HG03565 (cell line): Measurements from ENCODE around the gene GPR37.

Source experiments
- ATAC-seq: cut with Tn5 transposase; IDR thresholded peaks from one replicate; pipeline ENCODE4 v1.9.1; 2021; ENCODE audit warnings: mild to moderate bottlenecking, moderate library complexity; ENCODE audit not compliant: unreplicated experiment

GPR37 gene

DNA sequence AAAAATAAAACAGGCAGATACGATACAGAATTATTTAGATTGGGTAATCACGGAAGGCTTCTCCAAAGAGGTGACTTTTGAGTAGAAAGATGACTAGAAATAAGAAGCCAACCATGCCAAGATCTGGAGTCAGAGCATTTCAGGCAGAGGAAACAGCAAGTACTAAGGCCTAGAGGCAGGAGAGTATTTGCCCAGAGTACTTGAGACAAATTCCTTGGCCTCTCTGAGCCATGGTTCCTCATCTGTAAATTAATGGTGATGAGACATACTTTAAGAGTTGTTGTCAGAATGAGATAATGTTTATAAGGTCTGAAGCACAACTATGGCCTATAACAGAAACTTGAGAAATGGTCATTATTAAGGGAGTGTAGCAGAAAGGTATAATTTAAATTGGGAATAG, 15.8 kb upstream of the GPR37 start:
- ATAC-seq: no peak

DNA sequence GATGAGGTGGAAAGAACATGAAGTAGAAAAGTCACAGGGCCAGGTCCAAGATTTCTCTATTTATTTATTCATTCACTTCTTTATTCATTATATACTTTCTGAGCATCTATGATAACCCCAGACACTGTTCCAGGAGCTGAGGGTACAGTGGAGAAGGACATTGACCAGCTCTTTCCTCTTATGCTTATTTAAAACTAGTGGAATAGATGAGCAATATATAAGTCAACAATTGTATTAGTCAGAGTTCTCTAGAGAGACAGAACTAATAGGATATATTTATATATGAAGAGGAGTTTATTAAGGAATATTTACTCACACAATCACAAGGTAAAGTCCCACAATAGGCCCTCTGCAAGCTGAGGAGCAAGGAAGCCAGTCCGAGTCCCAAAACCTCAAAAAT, 15.0 kb upstream of the GPR37 start:
- ATAC-seq: no peak

DNA sequence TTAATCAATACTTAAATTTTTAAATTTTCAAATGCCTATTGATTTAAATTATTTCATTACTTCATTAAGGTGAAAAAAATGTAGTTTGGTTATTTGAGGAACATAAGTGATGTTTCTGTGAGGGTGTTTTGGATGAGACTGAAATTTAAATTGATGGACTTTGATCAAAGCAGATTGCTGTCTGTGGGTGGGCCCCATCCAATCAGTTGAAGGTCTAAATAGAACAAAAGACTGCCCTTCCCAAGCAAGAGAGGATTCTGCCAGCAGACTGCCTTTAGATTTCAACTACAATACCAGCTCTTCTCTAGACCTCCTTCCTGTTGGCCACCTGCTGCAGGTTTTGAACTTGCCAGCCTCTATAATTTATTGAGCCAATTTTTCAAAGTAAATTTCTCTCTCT, 14.5 kb upstream of the GPR37 start:
- no peak for ATAC-seq

DNA sequence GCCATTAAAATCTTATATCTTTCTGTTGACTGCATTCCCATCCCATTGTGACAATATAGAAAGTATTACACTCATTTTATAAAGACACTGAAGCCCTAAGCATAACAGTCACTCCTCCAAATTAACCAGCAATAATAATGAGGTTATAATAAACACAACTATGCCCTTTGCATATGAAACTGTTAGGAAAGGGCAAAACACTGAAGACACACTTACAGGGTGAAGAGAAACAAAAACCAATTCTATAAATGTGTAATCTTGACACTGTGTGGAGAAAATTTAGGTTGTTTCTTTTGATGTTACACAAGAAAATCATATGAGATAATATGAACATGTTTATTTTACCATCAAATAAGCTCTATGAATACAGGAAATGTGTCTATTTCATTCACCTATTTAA, 14.0 kb upstream of the GPR37 start:
- ATAC-seq: no peak

DNA sequence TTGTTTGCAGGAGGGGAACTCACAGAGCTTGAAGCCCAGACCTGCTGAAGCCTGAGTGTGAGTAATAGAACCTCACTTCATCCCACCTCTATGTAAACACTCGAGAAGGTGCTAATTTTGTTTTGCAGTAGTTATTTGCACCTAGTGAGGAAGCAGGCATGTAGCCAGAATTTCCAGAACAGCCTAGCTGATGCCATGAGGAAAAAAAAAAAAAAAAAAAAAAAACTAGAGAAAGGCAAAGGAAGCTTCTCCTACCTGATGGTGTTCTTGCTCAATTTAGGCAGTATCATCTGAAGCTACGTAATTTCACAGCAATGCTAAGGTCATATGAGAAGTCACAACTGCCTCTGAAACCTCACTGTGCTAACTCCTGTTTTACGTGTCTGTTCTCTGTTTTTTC, 13.6 kb upstream of the GPR37 start:
- no peak for ATAC-seq

DNA sequence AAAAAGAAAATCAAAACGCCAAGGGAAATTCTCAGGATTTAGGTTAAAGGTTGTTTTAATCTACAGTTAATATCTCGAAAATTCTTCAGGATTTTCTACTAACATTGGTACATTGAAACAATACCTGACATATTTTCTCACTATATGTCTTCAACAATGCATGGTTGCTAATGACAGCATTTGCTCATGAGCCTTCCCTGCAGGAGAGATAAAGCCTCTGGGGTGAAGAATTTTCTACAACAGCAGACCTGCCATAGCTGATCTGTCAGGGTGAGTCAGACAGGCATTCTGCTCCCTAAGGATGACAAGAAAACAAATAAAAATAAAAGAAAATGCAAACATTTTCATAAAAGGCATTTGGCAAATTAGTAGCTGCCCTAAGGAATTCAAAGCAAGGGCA, 11.7 kb upstream of the GPR37 start:
- ATAC-seq: no peak

DNA sequence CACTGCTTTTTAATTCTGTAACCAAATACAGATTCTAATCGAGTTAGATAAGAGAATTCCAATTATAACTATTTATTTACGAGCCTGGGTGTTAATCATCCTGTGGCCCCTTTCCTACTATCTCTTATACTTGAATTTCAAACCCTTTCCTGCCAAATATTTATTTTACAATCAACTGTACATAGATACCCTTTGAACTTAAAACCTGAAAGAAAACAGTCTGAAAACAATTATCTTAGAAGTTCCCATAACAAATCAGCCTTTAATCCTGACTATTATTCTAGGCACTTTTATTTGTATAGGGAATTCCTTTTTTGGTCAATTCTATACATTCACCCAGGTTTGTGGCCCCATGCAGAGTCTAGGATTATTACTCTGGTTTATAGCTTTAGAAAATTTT, 10.6 kb upstream of the GPR37 start:
- ATAC-seq: no peak

DNA sequence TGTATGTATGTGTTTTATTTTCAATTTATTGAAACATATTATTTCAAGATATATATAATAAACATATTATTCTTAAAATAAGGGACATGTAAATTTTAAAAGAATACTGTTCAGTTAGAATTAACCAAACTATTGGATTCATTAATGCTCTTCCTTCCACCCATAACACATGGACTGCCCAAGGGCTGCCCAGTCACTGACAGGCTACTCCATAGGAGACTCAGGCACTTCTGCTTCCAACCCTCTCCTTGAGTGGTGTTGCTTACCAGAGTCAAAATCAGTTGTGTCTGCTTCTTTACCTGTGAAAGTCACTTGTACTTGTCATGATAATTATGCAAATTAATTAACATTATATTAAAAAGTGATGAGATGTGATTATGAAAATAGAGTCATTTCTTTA, 9.8 kb upstream of the GPR37 start:
- no peak for ATAC-seq

DNA sequence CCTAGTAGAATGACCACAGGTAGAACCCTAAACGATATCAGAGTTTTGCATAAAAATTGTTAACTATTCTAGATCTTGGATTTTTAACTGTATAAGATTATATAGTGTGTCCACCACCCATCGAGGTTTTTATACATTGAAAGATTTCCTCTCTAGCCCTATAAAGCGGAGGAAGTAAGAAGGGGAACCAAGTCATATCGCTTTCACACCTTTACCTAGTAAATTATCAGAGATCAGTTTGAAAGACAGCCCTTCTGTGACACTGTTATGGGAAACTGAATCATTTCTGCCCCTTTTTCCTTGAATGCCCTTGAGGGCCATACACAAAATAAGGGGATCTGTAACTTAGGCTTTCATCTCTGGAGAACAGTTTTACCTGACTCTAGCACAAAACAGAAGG, 8.3 kb upstream of the GPR37 start:
- no peak for ATAC-seq

DNA sequence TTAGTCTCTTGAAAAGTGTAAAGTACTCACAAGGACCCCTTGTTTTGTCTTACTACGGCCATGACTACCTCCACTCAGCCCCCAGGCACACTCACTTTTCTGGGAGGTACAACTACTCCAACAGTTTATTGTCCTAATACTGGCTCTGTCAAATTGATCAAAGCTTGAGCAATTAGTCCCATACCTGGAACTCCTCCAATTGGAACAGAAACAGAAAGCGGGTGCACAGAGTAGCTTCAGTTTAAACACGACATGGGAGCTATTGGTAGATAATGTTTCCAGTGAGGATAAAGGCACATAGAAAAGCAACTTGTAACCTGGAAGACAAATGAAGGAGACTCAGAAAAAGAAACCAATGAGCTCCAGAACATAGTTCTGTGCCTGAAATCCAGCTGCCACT, 7.7 kb upstream of the GPR37 start:
- no peak for ATAC-seq

DNA sequence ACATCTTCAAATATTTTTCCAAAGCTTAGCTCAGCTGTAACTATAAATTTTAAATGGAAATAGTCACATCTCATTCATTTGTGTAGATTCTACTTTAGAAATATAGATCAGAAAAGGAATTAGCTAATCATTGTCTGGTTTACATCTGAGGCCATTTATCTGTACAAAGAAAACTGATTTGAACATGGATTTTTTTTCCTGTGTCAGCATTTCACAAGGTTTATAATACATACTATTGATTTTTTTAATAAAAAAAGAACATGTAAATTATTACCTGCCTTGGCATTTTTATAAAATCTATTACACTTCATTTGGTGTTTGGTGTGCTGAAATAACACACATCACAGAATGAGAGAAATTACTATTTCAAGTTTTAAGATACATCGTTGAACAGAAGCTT, 3.5 kb upstream of the GPR37 start:
- ATAC-seq: no peak

DNA sequence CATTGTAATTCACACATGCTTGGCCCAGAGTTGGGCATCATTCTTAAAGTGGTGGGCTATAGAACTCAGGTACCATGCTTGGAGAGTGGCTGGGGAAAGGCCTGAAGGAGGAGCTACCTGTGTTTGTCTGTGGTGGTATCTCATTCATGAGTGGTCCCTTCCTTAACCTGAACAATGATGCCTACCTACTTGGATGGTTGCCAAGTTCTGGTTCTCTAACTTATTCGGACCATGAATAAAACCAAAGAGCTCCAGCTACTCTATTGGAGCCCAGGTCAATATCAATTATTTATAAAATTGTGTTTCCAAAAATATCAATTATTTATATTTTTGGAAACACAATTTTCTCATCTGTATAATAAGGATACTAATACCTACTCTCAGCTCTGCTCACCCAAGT, 2.9 kb upstream of the GPR37 start:
- ATAC-seq: no peak

DNA sequence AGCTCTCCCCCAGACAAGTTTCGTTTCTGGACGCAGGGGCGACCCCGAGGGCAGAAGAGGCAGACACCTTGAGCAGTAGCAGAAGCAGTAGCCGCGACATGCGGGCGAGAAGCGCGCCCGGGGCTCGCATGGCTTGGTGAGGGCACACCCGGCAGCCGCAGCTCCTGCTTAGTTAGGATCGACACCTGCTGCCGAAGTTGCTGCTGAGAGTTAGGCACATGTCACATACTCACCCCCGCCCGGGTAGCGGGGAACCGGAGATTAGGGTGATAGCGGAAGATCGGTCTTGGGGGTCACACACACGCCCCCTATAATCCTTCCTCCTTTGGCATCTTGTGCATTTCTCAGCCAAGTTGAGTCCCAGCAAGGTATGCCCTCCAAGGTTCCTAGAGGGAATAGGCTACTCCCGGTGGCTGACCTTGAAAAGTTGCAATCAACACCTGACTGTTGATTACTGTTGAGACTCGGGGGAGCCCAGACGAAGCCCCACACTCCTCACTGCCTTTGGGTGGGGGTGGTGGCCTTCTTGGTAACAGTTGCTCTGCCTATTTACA, 668 bp downstream of the GPR37 start:
- ATAC-seq: no peak

DNA sequence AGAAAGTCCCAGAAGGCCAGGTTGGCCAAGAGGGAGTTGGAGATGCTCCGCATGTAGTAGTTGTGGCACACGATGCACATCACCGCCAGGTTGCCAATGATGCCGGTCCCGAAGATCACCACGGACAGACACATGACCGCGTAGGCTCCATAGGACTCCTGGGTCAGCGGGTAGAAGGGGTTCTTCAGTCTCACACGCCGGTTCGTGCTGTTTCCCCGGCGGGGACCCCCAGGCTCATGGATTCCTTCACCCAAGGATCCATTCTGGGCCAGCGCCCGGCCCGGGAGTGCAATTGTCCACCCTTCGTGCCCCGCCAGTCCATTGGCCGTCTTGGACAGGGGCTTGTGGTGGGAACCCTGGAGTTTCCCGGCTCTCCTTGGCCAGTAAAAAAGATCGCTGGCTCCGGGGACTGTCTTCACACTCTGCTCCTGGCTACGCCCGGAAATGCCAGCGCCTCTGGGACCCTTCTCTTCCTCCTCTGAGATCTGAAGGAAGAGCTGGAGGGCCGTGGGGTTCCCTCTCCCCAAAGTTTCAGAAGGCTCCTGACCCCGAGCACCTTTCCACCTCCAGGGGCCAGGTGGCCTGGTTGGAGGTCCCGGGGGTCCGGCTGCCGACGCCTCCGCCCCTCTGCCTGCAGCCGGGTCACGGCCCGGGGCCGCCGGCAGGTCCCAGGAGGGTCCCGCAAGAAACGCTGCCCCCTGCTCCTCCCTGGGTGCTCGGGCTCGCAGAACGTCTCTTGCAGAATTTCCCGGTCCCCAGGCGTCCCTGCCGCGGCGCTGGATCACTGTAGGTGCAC, 1.3 kb downstream of the GPR37 start:
- no peak for ATAC-seq

DNA sequence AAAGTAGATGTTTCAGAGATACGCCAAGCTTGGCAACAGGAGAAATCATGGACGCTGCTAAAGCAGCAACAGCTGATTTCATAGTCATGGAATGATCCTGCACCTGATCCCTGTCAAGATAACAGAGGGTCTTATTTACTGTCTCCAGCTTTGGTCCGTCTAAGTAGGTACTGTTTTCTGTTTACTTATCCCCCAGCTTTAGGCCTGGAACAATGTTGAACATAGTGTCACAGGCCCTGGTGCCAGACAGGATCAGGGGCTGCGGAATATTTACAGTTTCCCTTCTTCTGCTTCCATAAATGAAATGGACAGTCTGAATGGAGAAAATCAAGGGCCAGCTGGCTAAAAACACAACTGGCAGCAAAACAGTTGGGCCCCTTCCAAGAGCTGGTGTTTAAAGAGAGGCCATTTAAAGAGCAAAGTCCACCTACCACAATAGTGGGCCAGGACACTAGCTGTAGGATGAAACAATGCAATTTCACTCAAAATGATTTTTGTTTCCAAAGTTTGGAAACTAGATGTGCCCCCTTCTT, 2.9 kb downstream of the GPR37 start:
- ATAC-seq: no peak

DNA sequence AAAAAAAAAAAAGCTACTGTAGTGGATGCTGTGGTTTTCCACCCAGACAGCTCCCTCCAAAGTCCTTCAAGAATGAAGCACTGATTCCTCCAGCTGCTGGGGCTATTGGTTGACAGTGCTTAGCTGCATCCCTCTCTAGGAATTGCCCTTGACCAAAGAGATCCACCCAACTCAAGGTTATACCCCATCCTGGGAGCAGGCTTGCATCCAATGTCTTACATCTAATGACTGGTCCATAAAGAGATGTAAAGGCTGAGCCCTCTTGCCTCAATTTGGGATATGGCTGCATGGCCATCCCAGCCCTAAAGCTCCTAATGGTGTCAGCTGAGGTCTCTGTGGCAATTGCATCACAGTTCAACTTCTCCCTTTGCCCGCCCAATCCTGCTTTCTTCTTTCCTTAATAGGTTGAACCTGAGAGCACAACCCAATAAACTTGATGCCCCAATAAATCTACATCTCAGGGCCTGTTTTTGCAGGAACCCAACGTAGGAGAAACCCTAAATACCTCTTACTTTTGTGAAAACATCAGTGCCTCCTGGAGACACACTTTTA, 4.4 kb downstream of the GPR37 start:
- ATAC-seq: no peak

DNA sequence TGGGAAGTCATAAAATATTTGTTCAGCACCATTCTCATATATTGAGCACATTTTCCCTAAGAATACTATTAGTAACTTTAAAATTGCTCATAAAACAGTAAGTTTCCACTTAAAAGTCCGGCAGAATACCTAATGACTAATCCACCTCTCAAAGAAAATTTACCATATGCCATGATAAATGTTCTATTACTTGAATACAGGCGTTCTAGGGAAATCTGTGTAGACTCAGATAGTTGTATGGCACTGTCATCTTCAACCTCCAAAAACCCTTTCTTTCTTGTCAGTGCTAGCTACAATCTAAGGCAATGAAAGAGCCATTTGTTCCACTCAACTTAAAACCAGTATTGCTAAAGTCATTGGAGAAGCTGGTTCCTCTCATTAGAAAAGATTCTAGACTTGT, 7.3 kb downstream of the GPR37 start:
- no peak for ATAC-seq

DNA sequence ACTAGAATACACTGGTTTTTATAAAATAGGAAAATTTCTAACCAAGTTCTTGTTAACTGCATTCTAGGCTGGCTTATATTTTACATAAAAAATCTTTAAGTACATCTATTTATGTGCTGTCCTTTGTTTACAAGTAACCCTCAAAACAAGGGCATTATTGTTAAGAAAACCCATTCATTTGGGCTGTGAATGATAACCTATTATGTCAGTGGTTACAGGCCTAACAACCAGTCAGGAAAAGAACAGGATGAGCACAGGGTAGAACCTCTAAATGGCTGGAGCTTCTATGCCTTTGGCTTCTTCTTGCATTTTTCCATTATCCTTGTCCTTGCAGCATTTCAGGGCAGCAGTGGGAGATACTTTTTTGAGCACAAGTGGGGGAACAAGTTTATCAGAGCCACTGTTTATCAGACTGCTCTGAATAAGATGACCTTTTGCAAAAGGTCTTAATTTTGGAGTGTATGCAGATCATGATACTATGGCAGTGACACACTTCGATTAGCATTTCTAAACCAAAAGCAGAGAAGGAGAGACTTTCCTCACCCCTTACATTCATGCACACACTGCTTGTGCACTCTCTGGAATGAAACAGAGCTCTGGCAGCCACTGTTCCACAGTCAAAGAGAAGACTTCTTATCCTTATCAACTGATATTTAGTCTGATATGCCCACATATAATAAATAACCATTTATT, 10.9 kb downstream of the GPR37 start:
- no peak for ATAC-seq

DNA sequence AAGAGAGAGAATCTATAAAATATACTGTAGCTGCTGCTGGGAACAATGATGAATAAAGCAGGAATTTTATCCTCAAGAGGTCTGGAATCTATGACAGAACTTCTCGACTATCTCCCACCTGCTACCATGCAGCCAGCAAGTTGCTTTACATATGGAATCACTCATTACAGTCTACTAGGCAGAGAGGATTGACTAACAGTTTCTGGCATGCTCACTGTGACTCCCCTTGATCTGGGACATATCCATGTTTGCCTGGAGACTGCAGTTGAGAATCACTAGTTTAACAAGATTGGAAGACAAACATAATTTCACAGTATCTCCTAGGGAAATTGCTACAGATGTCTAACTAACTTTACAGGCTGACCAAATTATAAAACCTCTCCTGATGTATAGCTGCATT, 13.3 kb downstream of the GPR37 start:
- ATAC-seq: no peak

DNA sequence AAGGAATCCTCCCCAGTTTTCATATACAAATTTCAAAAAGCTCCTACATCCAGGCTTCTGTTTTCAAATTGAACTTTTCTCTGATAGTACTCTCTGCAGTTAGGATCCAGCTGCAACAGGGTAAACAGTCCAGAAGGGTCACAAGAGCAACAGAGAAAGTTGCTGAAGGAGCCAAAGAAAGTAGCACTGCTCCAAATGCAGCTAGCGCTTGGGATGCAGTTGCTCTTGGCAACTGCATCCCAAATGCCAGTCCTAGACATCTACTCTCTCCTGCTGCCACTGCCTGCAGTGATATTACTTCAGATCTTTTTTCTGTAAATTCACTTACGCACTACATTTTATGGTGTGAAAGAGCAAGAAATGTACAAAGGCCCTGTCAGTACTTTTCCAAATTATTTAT, 14.6 kb downstream of the GPR37 start:
- no peak for ATAC-seq

DNA sequence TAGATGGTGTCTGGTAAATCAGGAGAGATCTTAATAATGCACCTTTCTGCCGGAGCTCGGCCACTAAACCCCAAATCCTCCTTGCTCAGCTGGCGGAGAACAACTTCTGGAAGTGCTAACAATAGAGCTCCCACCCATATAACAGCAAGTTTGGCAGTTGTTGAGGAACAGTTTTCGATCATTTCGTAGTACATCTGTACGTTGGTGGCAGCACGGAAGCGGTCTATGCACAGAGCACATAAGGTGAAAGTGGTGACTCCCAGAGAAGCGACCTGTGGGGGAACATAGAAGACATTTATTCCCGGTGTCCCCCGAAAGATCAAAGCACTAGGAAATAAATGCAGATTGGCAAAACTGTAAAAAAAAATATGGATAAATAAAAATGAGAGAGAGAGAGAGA, 18.5 kb downstream of the GPR37 start:
- no peak for ATAC-seq

DNA sequence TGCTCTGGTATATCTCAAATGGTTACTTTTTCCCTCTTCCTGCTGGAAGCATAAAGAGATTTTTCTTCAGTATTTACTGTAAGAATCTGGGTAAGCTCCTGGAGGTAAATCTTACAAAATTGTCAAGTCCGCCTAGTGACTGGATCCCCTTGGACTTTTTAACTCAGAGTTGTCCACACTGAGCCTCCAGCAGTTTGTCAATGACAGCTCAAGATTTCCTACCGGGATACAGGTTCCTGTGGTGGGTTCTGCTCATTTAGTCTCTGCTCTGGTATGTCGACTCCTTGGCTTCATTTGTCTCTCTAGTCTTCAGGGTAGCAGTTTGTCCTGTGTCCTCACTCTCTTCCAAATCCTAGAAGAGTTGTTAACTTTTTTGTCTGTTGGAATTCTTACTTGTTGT, 27.0 kb downstream of the GPR37 start:
- ATAC-seq: no peak
